SK-N-SH treated with all-trans-retinoic acid at 6 μM for 48 hours (cell line): ENCODE data around the gene TNFAIP8.

Source experiments
- ATAC-seq: fragments of 200-7000 bp; cut with Tn5 transposase; 3 replicates; pipeline ENCODE4 v1.9.1; 2020; ENCODE audit warnings: mild to moderate bottlenecking, moderate library complexity
- ZFP30 ChIP-seq: fragments of 450-650 bp; formaldehyde crosslinking; IDR thresholded peaks from 2 replicates; pipeline ENCODE4 v1.5.0; 2022; ENCODE audit warnings: mild to moderate bottlenecking, moderate library complexity
- ZNF70 ChIP-seq: fragments of 450-650 bp; formaldehyde crosslinking; IDR thresholded peaks from 2 replicates; pipeline ENCODE4 v1.5.0; 2020; ENCODE audit warnings: mild to moderate bottlenecking, moderate library complexity
- ZNF8 ChIP-seq: fragments of 450-650 bp; formaldehyde crosslinking; IDR thresholded peaks from 2 replicates; pipeline ENCODE4 v1.5.0; 2020; ENCODE audit warnings: mild to moderate bottlenecking, moderate library complexity
- TF ChIP-seq, protein P1 (sequence below): fragments of 250-450 bp; sonication (Bioruptor Pico); IDR thresholded peaks from 2 replicates; pipeline ENCODE4 v1.5.0; 2020; ENCODE audit warnings: mild to moderate bottlenecking, moderate library complexity
- TF ChIP-seq, protein P2 (sequence below): fragments of 250-450 bp; sonication (Bioruptor Pico); IDR thresholded peaks from 2 replicates; pipeline ENCODE4 v1.8.0; 2021; ENCODE audit warnings: low read depth, mild to moderate bottlenecking, moderate library complexity, borderline replicate concordance

Gene TNFAIP8

GRCh38 chr5:119445544-119445943 is 89.7 kb downstream of the TNFAIP8 start:
- ATAC-seq = no peak
- TF ChIP-seq, protein P1, sequence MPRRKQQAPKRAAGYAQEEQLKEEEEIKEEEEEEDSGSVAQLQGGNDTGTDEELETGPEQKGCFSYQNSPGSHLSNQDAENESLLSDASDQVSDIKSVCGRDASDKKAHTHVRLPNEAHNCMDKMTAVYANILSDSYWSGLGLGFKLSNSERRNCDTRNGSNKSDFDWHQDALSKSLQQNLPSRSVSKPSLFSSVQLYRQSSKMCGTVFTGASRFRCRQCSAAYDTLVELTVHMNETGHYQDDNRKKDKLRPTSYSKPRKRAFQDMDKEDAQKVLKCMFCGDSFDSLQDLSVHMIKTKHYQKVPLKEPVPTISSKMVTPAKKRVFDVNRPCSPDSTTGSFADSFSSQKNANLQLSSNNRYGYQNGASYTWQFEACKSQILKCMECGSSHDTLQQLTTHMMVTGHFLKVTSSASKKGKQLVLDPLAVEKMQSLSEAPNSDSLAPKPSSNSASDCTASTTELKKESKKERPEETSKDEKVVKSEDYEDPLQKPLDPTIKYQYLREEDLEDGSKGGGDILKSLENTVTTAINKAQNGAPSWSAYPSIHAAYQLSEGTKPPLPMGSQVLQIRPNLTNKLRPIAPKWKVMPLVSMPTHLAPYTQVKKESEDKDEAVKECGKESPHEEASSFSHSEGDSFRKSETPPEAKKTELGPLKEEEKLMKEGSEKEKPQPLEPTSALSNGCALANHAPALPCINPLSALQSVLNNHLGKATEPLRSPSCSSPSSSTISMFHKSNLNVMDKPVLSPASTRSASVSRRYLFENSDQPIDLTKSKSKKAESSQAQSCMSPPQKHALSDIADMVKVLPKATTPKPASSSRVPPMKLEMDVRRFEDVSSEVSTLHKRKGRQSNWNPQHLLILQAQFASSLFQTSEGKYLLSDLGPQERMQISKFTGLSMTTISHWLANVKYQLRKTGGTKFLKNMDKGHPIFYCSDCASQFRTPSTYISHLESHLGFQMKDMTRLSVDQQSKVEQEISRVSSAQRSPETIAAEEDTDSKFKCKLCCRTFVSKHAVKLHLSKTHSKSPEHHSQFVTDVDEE = no peak
- TF ChIP-seq, protein P2, sequence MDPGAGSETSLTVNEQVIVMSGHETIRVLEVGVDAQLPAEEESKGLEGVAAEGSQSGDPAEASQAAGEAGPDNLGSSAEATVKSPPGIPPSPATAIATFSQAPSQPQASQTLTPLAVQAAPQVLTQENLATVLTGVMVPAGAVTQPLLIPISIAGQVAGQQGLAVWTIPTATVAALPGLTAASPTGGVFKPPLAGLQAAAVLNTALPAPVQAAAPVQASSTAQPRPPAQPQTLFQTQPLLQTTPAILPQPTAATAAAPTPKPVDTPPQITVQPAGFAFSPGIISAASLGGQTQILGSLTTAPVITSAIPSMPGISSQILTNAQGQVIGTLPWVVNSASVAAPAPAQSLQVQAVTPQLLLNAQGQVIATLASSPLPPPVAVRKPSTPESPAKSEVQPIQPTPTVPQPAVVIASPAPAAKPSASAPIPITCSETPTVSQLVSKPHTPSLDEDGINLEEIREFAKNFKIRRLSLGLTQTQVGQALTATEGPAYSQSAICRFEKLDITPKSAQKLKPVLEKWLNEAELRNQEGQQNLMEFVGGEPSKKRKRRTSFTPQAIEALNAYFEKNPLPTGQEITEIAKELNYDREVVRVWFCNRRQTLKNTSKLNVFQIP (CRISPR knock-in tag) = no peak
- TF ChIP-seq ZNF8 (CRISPR knock-in tag) = no peak
- TF ChIP-seq ZNF70 (CRISPR knock-in tag) = no peak
- no peak for TF ChIP-seq ZFP30 (CRISPR knock-in tag)
